Neural cell (in vitro differentiated cells): ENCODE results near the gene OR1L1. TPM values are rescaled to one million over a fixed set of nuclear protein-coding genes. Genes with fewer than 3 reads are reported as not detected.

ENCODE experiments used
- H2AFZ ChIP-seq: fragments of 200-600, 300-800 bp; sonication (generic), shearing (Covaris generic); 2 replicates; pipeline ENCODE4 v1.6.0; 2014; ENCODE audit warnings: low read depth, mild to moderate bottlenecking, antibody characterized with exemption, low read length, moderate library complexity
- H3F3A ChIP-seq: fragments of 200-600 bp; shearing (Covaris generic); 2 replicates; pipeline ENCODE4 v1.6.1; 2016; ENCODE audit warnings: mild to moderate bottlenecking, moderate library complexity, mixed read lengths, antibody characterized with exemption, low read length; ENCODE audit not compliant: insufficient read depth, poor library complexity, severe bottlenecking
- H3K27ac ChIP-seq: fragments of 200-600, 300-800 bp; sonication (generic), shearing (Covaris generic); 2 replicates; pipeline ENCODE4 v1.5.1; 2014; ENCODE audit warnings: mild to moderate bottlenecking, low read length, moderate library complexity
- H3K27me3 ChIP-seq: fragments of 300-800, 200-600 bp; sonication (generic), shearing (Covaris generic); 2 replicates; pipeline ENCODE4 v1.6.0; 2014; ENCODE audit warnings: mild to moderate bottlenecking, low read depth, low read length, moderate library complexity; ENCODE audit not compliant: insufficient read depth
- H3K36me3 ChIP-seq: fragments of 300-800, 200-600 bp; sonication (generic), shearing (Covaris generic); 2 replicates; pipeline ENCODE4 v1.5.1; 2014; ENCODE audit warnings: mild to moderate bottlenecking, antibody characterized with exemption, low read length, moderate library complexity; ENCODE audit not compliant: insufficient read depth
- H3K4me2 ChIP-seq: fragments of 300-800, 200-600 bp; sonication (generic), shearing (Covaris generic); 2 replicates; pipeline ENCODE4 v1.6.0; 2014; ENCODE audit warnings: mild to moderate bottlenecking, low read length
- H3K4me3 ChIP-seq: fragments of 300-800, 200-600 bp; sonication (generic), shearing (Covaris generic); 2 replicates; pipeline ENCODE4 v1.5.1; 2014; ENCODE audit warnings: mild to moderate bottlenecking, low read length, moderate library complexity
- H3K79me2 ChIP-seq: fragments of 200-600 bp; shearing (Covaris generic); replicated peaks from 2 replicates; pipeline ENCODE4 v1.6.0; 2014; ENCODE audit warnings: mild to moderate bottlenecking, low read length, moderate library complexity; ENCODE audit not compliant: insufficient read depth
- H3K9ac ChIP-seq: fragments of 300-800, 200-600 bp; sonication (generic), shearing (Covaris generic); 2 replicates; pipeline ENCODE4 v1.6.1; 2016; ENCODE audit warnings: mild to moderate bottlenecking, low read length, mixed read lengths
- H3K9me2 ChIP-seq: fragments of 200-600 bp; shearing (Covaris generic); 2 replicates; pipeline ENCODE4 v1.6.1; 2016; ENCODE audit warnings: mild to moderate bottlenecking, low read length, mixed read lengths; ENCODE audit not compliant: insufficient read depth
- H3K9me3 ChIP-seq: fragments of 200-600, 300-800 bp; sonication (generic), shearing (Covaris generic); 2 replicates; pipeline ENCODE4 v1.6.1; 2016; ENCODE audit warnings: mild to moderate bottlenecking, mixed run types, low read length, moderate library complexity, mixed read lengths
- H4K20me1 ChIP-seq: fragments of 200-600 bp; shearing (Covaris generic); 2 replicates; pipeline ENCODE4 v1.6.1; 2016; ENCODE audit warnings: mild to moderate bottlenecking, mixed run types; ENCODE audit not compliant: insufficient read depth
- CTCF ChIP-seq: fragments of 450-650 bp; IDR thresholded peaks from 2 replicates; pipeline ENCODE4 v1.5.1; 2014; ENCODE audit warnings: antibody characterized with exemption, mild to moderate bottlenecking, moderate library complexity; ENCODE audit not compliant: poor library complexity, severe bottlenecking
- EP300 ChIP-seq: fragments of 450-650 bp; conservative IDR thresholded peaks from 2 replicates; pipeline ENCODE4 v1.6.1; 2014; ENCODE audit warnings: antibody characterized with exemption, mild to moderate bottlenecking, moderate library complexity; ENCODE audit not compliant: poor library complexity, severe bottlenecking
- EZH2 ChIP-seq: fragments of 200-600, 300-800 bp; shearing (Covaris generic), sonication (generic); IDR thresholded peaks from 2 replicates; pipeline ENCODE4 v1.6.1; 2014; ENCODE audit warnings: antibody characterized with exemption, low read length, borderline replicate concordance, mild to moderate bottlenecking; ENCODE audit not compliant: insufficient read depth, poor library complexity, severe bottlenecking
- MXI1 ChIP-seq: fragments of 450-650 bp; conservative IDR thresholded peaks from 2 replicates; pipeline ENCODE4 v1.6.1; 2014; ENCODE audit warnings: antibody characterized with exemption, mild to moderate bottlenecking; ENCODE audit not compliant: poor library complexity, severe bottlenecking
- POLR2AphosphoS5 ChIP-seq: IDR thresholded peaks from 2 replicates; pipeline ENCODE4 v1.6.1; 2012
- RAD21 ChIP-seq: fragments of 450-650 bp; conservative IDR thresholded peaks from 2 replicates; pipeline ENCODE4 v1.6.1; 2014; ENCODE audit warnings: antibody characterized with exemption, mild to moderate bottlenecking, moderate library complexity
- REST ChIP-seq: IDR thresholded peaks from 2 replicates; pipeline ENCODE4 v1.6.1; 2012; ENCODE audit warnings: borderline replicate concordance
- SMC3 ChIP-seq: fragments of 450-650 bp; conservative IDR thresholded peaks from 2 replicates; pipeline ENCODE4 v1.6.1; 2014; ENCODE audit warnings: antibody characterized with exemption, mild to moderate bottlenecking, moderate library complexity; ENCODE audit not compliant: poor library complexity
- TAF1 ChIP-seq: IDR thresholded peaks from 2 replicates; pipeline ENCODE4 v1.6.1; 2012; ENCODE audit warnings: low read depth
- polyA minus RNA-seq: library from RNA; depleted of rRNA, polyadenylated mRNA; stranded (reverse); fragments of >200 nt; gene quantifications from 2 replicates; pipeline ENCODE4 v1.2.3, GENCODE V29; 2014
- polyA plus RNA-seq: library from polyadenylated mRNA; depleted of rRNA; stranded (reverse); fragments of >200 nt; gene quantifications from 2 replicates; pipeline ENCODE4 v1.2.3, GENCODE V29; 2014

OR1L1 gene
- polyA plus RNA-seq (not detected in 2 replicates), polyA minus RNA-seq (not detected in 2 replicates)

- no peaks in the 10 kb centered on the region for H3K27me3 ChIP-seq
- no peak within 1 kb of the TSS for H2AFZ ChIP-seq
- no peaks in the 10 kb centered on the region for H4K20me1 ChIP-seq
- H3K4me2 ChIP-seq, result no peak within 1 kb of the TSS
- H3F3A ChIP-seq, result no peaks in the 10 kb centered on the region
- H3K9me2 ChIP-seq, result no peaks in the 10 kb centered on the region
- H3K9ac ChIP-seq, result no peak within 1 kb of the TSS
- H3K36me3 ChIP-seq, result no peaks in the 10 kb centered on the region
- H3K27ac ChIP-seq, result no peak within 1 kb of the TSS
- TF ChIP-seq SMC3 (no peak), CTCF (no peak), RAD21 (no peak), TAF1 (no peak)
- no peaks in the 10 kb centered on the region for H3K79me2 ChIP-seq
- no peak within 1 kb of the TSS for H3K4me3 ChIP-seq
- no peaks in the 10 kb centered on the region for H3K9me3 ChIP-seq
Measured at GRCh38 chr9:122661416-122661815, at the start of gene OR1L1. TSS of gene OR1L1 (plus strand) at chr9:122661716. CDS start at chr9:122661716, 0 bp downstream.

- no peaks in the 10 kb centered on the region for H3K79me2 ChIP-seq
- no peaks in the 10 kb centered on the region for H3K36me3 ChIP-seq
- no peaks in the 10 kb centered on the region for H3K27me3 ChIP-seq
- no peak within 1 kb of the TSS for H3K4me3 ChIP-seq
- H3K9ac ChIP-seq, result no peak within 1 kb of the TSS
- TF ChIP-seq SMC3, result no peak
- no peak for TF ChIP-seq CTCF
- no peak within 1 kb of the TSS for H3K27ac ChIP-seq
- no peak within 1 kb of the TSS for H2AFZ ChIP-seq
- H3K4me2 ChIP-seq, result no peak within 1 kb of the TSS
- no peaks in the 10 kb centered on the region for H3K9me3 ChIP-seq
- H3K9me2 ChIP-seq, result no peaks in the 10 kb centered on the region
- no peaks in the 10 kb centered on the region for H4K20me1 ChIP-seq
- no peaks in the 10 kb centered on the region for H3F3A ChIP-seq
Measured at GRCh38 chr9:122614362-122614761, 47.2 kb upstream of the OR1L1 start, which contains the start of gene OR1Q1. TSS of gene OR1Q1 (plus strand) at chr9:122614738. CDS start at chr9:122614738, 0 bp downstream.

- Histone ChIP-seq H3K27ac (no peak overlapping the region), H3K79me2 (no peaks in the 10 kb centered on the region), H2AFZ (no peak overlapping the region), H3K4me2 (no peak overlapping the region), H3K9ac (no peak overlapping the region), H4K20me1 (no peaks in the 10 kb centered on the region), H3F3A (no peaks in the 10 kb centered on the region), H3K9me3 (no peaks in the 10 kb centered on the region), H3K9me2 (no peaks in the 10 kb centered on the region), H3K4me3 (no peak overlapping the region), H3K27me3 (no peaks in the 10 kb centered on the region), H3K36me3 (no peaks in the 10 kb centered on the region)
- no peak for TF ChIP-seq EP300
- TF ChIP-seq SMC3, result no peak
- no peak for TF ChIP-seq POLR2AphosphoS5
- TF ChIP-seq EZH2, result no peak
- no peak for TF ChIP-seq TAF1
- TF ChIP-seq MXI1, result no peak
- TF ChIP-seq RAD21, result no peak
- no peak for TF ChIP-seq CTCF
- TF ChIP-seq REST, result no peak
Measured at GRCh38 chr9:122619996-122620395, 41.5 kb upstream of the OR1L1 start.
